NB4 (cell line): ENCODE data around the gene ZFAND6.

Experiments
- TF ChIP-seq, protein P1 (sequence below): IDR thresholded peaks from one replicate; pipeline ENCODE4 v1.5.1; 2012; ENCODE audit warnings: low read depth, low read length
- TF ChIP-seq, protein P2 (sequence below): IDR thresholded peaks from 2 replicates; pipeline ENCODE4 v1.6.1; 2011; ENCODE audit warnings: low read depth, low read length

DNA sequence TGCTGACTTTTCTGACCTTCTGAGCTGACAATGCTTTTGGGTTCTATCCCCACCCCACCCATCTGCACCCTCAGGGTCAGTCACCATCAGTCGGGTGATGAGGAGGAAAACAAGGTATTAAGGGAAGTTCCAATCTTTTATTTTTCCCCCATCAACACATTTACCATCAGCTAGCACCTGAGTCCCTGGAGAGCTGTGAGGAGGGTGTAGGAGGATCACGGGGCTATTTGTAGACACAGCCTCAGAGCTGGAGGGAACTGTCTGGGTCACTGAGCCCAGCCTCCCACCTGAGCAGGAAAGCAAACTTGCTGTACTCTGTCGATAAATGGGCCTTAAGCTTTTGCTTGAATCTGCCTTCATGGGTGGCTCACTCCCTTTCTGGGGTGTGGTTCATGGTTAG, 24.8 kb upstream of the ZFAND6 start:
- TF ChIP-seq, protein P1, sequence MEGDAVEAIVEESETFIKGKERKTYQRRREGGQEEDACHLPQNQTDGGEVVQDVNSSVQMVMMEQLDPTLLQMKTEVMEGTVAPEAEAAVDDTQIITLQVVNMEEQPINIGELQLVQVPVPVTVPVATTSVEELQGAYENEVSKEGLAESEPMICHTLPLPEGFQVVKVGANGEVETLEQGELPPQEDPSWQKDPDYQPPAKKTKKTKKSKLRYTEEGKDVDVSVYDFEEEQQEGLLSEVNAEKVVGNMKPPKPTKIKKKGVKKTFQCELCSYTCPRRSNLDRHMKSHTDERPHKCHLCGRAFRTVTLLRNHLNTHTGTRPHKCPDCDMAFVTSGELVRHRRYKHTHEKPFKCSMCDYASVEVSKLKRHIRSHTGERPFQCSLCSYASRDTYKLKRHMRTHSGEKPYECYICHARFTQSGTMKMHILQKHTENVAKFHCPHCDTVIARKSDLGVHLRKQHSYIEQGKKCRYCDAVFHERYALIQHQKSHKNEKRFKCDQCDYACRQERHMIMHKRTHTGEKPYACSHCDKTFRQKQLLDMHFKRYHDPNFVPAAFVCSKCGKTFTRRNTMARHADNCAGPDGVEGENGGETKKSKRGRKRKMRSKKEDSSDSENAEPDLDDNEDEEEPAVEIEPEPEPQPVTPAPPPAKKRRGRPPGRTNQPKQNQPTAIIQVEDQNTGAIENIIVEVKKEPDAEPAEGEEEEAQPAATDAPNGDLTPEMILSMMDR = no peak
- TF ChIP-seq, protein P2, sequence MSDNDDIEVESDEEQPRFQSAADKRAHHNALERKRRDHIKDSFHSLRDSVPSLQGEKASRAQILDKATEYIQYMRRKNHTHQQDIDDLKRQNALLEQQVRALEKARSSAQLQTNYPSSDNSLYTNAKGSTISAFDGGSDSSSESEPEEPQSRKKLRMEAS = no peak
